ENCODE measurements around the gene DOCK1. TPM values are rescaled to one million over a fixed set of nuclear protein-coding genes. Genes with fewer than 3 reads are reported as not detected.
A peak's percentile ranks its signal among the peaks of the same experiment; 100 is the strongest.

The DOCK1 gene
- total and polyA plus RNA-seq, 3 donors from 2014 or later: 19.0 to 46.2 (median 32.0) TPM

DNA sequence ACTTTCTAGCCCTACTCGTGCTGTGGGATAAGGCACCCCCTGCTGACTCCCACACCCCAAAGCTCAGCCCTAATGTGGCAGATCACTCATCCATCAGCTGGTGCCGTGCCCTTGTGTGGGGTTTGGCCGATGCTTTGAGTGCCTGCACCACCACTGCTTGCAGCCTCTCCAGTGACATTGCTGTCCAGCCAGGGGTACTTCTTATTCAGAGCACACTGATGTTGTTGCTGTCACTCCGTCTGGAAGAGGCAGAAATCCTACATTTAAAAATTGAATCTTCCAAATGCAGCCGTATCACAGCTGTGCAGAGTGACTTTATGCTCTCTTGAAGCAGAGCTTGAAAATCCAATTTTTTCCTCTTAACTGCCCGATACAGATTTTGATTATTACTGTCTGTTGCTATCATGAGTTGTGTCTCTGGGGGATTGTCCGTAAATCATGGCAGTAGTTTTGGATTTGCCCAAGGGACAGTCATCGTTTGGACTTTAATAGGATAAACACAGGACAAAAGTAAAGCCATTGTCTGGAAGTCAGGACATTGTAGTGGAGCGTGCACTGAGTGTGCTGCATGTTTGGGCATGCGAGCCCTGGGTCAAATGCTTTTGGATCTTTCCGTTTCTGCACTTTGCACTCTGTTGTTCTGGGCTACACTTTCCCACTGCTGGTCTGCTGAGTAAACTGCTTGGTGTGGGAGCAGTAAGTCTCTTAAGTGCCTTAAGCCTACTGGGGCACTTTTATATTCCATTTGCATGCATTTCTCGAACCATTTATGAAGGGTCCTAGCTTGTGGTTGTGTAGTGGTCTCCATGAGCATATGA, 128.2 kb downstream of the DOCK1 start:
- DNase-seq: peak; percentile 12
- WGBS, 2 donors: 53 to 71% methylated on average over 12 of the region's 12 CpGs
- TF ChIP-seq, protein P1, sequence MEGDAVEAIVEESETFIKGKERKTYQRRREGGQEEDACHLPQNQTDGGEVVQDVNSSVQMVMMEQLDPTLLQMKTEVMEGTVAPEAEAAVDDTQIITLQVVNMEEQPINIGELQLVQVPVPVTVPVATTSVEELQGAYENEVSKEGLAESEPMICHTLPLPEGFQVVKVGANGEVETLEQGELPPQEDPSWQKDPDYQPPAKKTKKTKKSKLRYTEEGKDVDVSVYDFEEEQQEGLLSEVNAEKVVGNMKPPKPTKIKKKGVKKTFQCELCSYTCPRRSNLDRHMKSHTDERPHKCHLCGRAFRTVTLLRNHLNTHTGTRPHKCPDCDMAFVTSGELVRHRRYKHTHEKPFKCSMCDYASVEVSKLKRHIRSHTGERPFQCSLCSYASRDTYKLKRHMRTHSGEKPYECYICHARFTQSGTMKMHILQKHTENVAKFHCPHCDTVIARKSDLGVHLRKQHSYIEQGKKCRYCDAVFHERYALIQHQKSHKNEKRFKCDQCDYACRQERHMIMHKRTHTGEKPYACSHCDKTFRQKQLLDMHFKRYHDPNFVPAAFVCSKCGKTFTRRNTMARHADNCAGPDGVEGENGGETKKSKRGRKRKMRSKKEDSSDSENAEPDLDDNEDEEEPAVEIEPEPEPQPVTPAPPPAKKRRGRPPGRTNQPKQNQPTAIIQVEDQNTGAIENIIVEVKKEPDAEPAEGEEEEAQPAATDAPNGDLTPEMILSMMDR (IDR thresholded peaks at IDR 0.05): no peak
- TF ChIP-seq POLR2A (IDR thresholded peaks at IDR 0.05): no peak
- H3K9me3 ChIP-seq: no peaks in the 10 kb centered on the region
- intact Hi-C loops (cut with DNase I; ENCODE audit: low total_unique reads): no loop called here
- H3K4me1 ChIP-seq: no peaks in the 10 kb centered on the region
- H3K36me3 ChIP-seq (ENCODE audit: low read depth, missing control alignments): no peaks in the 10 kb centered on the region
- no peak overlapping the region for H3K27ac ChIP-seq
- no peak overlapping the region for H3K4me3 ChIP-seq
- H3K27me3 ChIP-seq: no peaks in the 10 kb centered on the region

DNA sequence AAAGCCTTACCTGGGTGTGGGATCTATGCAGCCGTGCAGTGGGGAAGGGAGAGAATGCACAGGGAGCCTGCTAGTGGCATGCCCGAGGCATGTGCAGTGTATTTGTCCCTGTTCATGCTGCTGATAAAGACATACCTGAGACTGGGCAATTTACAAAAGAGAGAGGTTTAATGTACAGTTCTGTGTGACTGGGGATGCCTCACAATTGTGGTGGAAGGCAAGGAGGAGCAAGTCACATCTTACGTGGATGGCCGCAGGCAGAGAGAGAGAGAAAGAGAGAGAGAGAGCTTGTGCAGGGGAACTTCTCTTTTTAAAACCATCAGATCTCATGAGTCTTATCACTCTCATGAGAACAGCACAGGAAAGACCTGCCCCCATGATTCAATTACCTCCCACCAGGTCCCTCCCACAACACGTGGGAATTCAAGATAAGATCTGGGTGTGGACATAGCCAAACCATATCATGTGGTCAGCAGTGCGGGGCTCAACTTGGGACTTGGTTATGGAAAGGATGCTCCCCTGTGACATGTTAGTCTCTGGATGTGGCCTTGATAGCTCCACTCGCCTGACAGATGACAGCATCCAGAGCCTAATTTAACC, 128.9 kb downstream of the DOCK1 start:
- TF ChIP-seq, protein P1 (IDR thresholded peaks at IDR 0.05): no peak
- TF ChIP-seq POLR2A (IDR thresholded peaks at IDR 0.05): no peak
- intact Hi-C loops (cut with DNase I; ENCODE audit: low total_unique reads): no loop called here
- no peaks in the 10 kb centered on the region for H3K36me3 ChIP-seq (ENCODE audit: low read depth, missing control alignments)
- peak; percentile 7 for DNase-seq
- no peak overlapping the region for H3K4me3 ChIP-seq
- H3K27ac ChIP-seq: no peak overlapping the region
- H3K9me3 ChIP-seq: no peaks in the 10 kb centered on the region
- H3K4me1 ChIP-seq: no peaks in the 10 kb centered on the region
- 77 to 80% methylated on average over 7 of the region's 7 CpGs for WGBS, 2 donors
- H3K27me3 ChIP-seq: no peaks in the 10 kb centered on the region

DNA sequence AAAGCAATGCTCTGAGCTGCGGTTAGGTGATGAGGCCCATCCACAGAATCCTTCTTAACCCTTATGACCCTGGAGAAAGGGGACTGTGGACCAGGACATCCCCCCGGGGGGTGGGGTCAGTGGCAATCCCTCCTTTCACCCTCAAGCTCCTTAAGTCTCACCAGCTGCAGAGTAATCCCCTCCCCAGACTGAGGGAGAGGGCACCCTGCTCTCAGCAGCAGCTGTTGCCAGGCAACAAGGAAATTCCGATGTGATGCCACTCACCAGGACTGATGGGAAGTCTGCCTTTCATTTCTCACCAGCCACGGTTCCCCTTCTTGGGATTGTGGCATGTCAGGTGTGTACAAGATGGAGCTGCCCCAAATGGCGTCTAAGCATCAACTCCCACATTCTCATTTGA, 129.6 kb downstream of the DOCK1 start:
- TF ChIP-seq, protein P1 (IDR thresholded peaks at IDR 0.05): no peak
- no peak for TF ChIP-seq POLR2A (IDR thresholded peaks at IDR 0.05)
- DNase-seq: peak; percentile 9
- H3K4me3 ChIP-seq: no peak overlapping the region
- intact Hi-C loops (cut with DNase I; ENCODE audit: low total_unique reads): no loop called here
- no peaks in the 10 kb centered on the region for H3K27me3 ChIP-seq
- no peaks in the 10 kb centered on the region for H3K9me3 ChIP-seq
- no peak overlapping the region for H3K27ac ChIP-seq
- no peaks in the 10 kb centered on the region for H3K36me3 ChIP-seq (ENCODE audit: low read depth, missing control alignments)
- WGBS, 2 donors: 72 to 96% methylated on average over 5 of the region's 5 CpGs
- H3K4me1 ChIP-seq: no peaks in the 10 kb centered on the region

DNA sequence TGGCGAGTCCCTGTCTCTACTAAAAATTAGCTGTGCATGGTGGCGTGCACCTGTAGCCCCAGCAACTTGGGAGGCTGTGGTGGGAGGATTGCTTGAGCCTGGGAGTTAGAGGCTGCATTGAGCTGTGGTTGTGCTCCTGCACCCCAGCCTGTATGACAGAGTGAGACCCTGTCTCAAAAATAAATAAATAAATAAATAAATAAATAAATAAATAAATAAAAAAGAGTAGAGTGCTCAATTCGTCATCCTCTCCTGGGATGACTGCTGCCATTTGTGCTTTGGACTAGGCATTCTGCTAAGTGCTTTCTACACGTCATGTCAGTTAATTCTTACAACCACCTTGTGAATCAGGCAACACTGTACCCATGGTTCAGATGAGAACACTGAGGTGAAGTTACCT, 130.6 kb downstream of the DOCK1 start:
- Histone ChIP-seq H3K9me3 (no peaks in the 10 kb centered on the region), H3K4me3 (no peak overlapping the region), H3K27ac (no peak overlapping the region), H3K36me3 (ENCODE audit: low read depth, missing control alignments) (no peaks in the 10 kb centered on the region), H3K27me3 (no peaks in the 10 kb centered on the region), H3K4me1 (no peaks in the 10 kb centered on the region)
- intact Hi-C loops (cut with DNase I; ENCODE audit: low total_unique reads): no loop called here
- DNase-seq: peak; percentile 0
- TF ChIP-seq, protein P1 (IDR thresholded peaks at IDR 0.05): no peak
- no peak for TF ChIP-seq POLR2A (IDR thresholded peaks at IDR 0.05)
- WGBS, 2 donors: 89 to 97% methylated on average over 4 of the region's 4 CpGs
